Karpas-422 (cell line): Measurements from ENCODE around the gene RHOBTB3. TPM values are rescaled to one million over a fixed set of nuclear protein-coding genes. Genes with fewer than 3 reads are reported as not detected.

Experiments
- DNase-seq: peaks from one replicate; pipeline ENCODE4 v3.0.0-alpha.2; 2015
- H2AFZ ChIP-seq: fragments of 200-600 bp; sonication (generic); 2 replicates; pipeline ENCODE4 v1.6.1; 2014; ENCODE audit warnings: antibody characterized with exemption, low read length, mixed read lengths
- H3K27ac ChIP-seq: fragments of 200-600 bp; sonication (generic); 2 replicates; pipeline ENCODE4 v1.5.1; 2014; ENCODE audit warnings: mild to moderate bottlenecking, low read length, moderate library complexity
- H3K27me3 ChIP-seq: fragments of 200-600 bp; sonication (generic); 2 replicates; pipeline ENCODE4 v1.6.1; 2014; ENCODE audit warnings: low read length, mixed read lengths
- H3K36me3 ChIP-seq: fragments of 200-600 bp; sonication (generic); 2 replicates; pipeline ENCODE4 v1.6.1; 2014; ENCODE audit warnings: low read length, mixed read lengths; ENCODE audit not compliant: insufficient read depth
- H3K4me1 ChIP-seq: fragments of 200-600 bp; sonication (generic); 2 replicates; pipeline ENCODE4 v1.6.1; 2014; ENCODE audit warnings: mild to moderate bottlenecking, low read length, mixed read lengths
- H3K4me2 ChIP-seq: fragments of 200-600 bp; sonication (generic); 2 replicates; pipeline ENCODE4 v1.6.1; 2014; ENCODE audit warnings: low read length, low read depth, mild to moderate bottlenecking; ENCODE audit not compliant: poor library complexity, severe bottlenecking
- H3K4me3 ChIP-seq: fragments of 200-600 bp; sonication (generic); 2 replicates; pipeline ENCODE4 v1.5.1; 2014; ENCODE audit warnings: mild to moderate bottlenecking, antibody characterized with exemption, low read length, mixed read lengths
- H3K79me2 ChIP-seq: fragments of 200-600 bp; sonication (generic); 2 replicates; pipeline ENCODE4 v1.6.1; 2014; ENCODE audit warnings: mild to moderate bottlenecking, low read length, mixed read lengths
- H3K9ac ChIP-seq: fragments of 200-600 bp; sonication (generic); 2 replicates; pipeline ENCODE4 v1.6.0; 2014; ENCODE audit warnings: low read length
- H3K9me2 ChIP-seq: fragments of 200-600 bp; sonication (generic), shearing (Covaris generic); replicated peaks from 2 replicates; pipeline ENCODE4 v1.6.0; 2014; ENCODE audit warnings: mild to moderate bottlenecking, low read length, moderate library complexity; ENCODE audit not compliant: insufficient read depth
- H3K9me3 ChIP-seq: fragments of 300-700, 200-600 bp; sonication (generic); 2 replicates; pipeline ENCODE4 v1.6.1; 2014; ENCODE audit warnings: low read length, mixed read lengths
- H4K20me1 ChIP-seq: fragments of 200-600 bp; sonication (generic); 2 replicates; pipeline ENCODE4 v1.6.1; 2014; ENCODE audit warnings: mild to moderate bottlenecking, antibody characterized with exemption, low read length, low read depth; ENCODE audit not compliant: insufficient read depth
- total RNA-seq: library from RNA; depleted of rRNA; stranded (reverse); fragments of >200 nt; shearing (Covaris generic); gene quantifications from 2 replicates; pipeline ENCODE4 v1.2.3, GENCODE V29; 2014; ENCODE audit warnings: low replicate concordance

Gene RHOBTB3
- total RNA-seq, 1 experiment from 2014 or later, result 1.5 TPM

GRCh38 chr5:95784514-95785302, 53.6 kb downstream of the RHOBTB3 start:
- Histone ChIP-seq H3K36me3 (no peaks in the 10 kb centered on the region), H2AFZ (no peak overlapping the region), H3K9me2 (no peaks in the 10 kb centered on the region), H3K4me2 (no peak overlapping the region), H3K4me3 (no peak overlapping the region), H3K9ac (no peak overlapping the region), H3K9me3 (no peaks in the 10 kb centered on the region), H3K27me3 (no peaks in the 10 kb centered on the region), H3K4me1 (peaks cover 6% of the 10 kb centered on the region; the same call in 1 of the 2 replicates), H3K79me2 (no peaks in the 10 kb centered on the region), H4K20me1 (no peaks in the 10 kb centered on the region), H3K27ac (no peak overlapping the region)
- DNase-seq, result no peak

DNA sequence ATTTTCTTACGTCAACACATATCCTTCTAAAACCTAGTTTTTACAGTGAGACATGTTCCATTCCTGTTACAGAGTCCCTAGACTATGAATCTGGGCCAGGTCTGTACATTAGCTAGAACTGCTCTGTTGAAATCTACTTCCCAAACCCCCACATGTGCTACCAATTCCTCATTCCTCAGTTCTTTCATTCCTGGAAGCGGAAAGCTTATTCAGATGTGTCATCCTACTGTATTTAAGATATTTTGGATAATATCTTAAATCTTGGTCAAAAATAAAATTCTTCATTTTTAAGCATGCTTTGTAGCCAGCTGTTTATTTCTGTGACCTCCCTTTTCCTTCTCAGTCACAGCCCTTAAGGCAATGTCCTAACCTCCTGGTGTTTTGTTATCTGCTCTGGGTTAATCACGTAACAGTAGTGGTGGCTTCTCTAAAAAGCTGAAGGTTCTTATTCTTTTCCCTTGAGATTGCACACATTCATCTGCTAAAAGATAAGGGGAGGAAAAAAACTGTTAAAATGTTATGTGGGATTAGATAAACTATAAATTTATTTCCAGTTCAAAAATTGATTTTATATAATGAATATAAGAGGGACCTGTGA, 55.8 kb downstream of the RHOBTB3 start:
- H3K79me2 ChIP-seq, result no peaks in the 10 kb centered on the region
- H3K9me2 ChIP-seq, result no peaks in the 10 kb centered on the region
- DNase-seq, result no peak
- no peaks in the 10 kb centered on the region for H3K36me3 ChIP-seq
- H3K4me3 ChIP-seq, result no peak overlapping the region
- no peaks in the 10 kb centered on the region for H3K9me3 ChIP-seq
- H2AFZ ChIP-seq, result no peak overlapping the region
- no peak overlapping the region for H3K27ac ChIP-seq
- no peaks in the 10 kb centered on the region for H4K20me1 ChIP-seq
- H3K9ac ChIP-seq, result no peak overlapping the region
- H3K4me2 ChIP-seq, result no peak overlapping the region
- no peaks in the 10 kb centered on the region for H3K27me3 ChIP-seq
- no peaks in the 10 kb centered on the region for H3K4me1 ChIP-seq

GRCh38 chr5:95788493-95788892, 57.4 kb downstream of the RHOBTB3 start:
- H3K79me2 ChIP-seq, result no peaks in the 10 kb centered on the region
- H3K27ac ChIP-seq, result no peak overlapping the region
- no peaks in the 10 kb centered on the region for H3K36me3 ChIP-seq
- H3K9ac ChIP-seq, result no peak overlapping the region
- H3K9me3 ChIP-seq, result no peaks in the 10 kb centered on the region
- H3K4me3 ChIP-seq, result no peak overlapping the region
- H3K9me2 ChIP-seq, result no peaks in the 10 kb centered on the region
- no peaks in the 10 kb centered on the region for H3K27me3 ChIP-seq
- H3K4me1 ChIP-seq, result no peaks in the 10 kb centered on the region
- no peak overlapping the region for H3K4me2 ChIP-seq
- no peak overlapping the region for H2AFZ ChIP-seq
- no peak for DNase-seq
- H4K20me1 ChIP-seq, result no peaks in the 10 kb centered on the region

DNA sequence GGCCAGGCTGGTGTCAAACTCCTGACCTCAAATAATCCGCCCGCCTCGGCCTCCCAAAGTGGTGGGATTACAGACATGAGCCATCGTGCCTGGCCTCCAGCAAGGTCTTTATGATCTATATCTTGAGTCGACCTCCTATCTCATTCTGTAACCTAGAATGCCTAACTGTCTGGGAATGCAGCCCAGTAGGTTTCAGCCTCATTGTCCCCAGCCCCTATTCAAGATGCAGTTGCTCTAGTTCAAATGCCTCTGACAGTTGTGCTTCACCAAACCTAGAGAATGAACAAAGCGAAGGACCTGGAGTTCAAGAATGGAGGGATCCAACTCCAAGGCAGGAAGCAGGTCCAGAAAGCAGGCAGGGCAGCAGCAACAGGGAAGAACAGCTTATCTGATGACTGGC, 60.6 kb downstream of the RHOBTB3 start:
- no peak overlapping the region for H3K9ac ChIP-seq
- H3K9me3 ChIP-seq, result no peaks in the 10 kb centered on the region
- no peaks in the 10 kb centered on the region for H4K20me1 ChIP-seq
- no peak overlapping the region for H3K4me2 ChIP-seq
- no peaks in the 10 kb centered on the region for H3K9me2 ChIP-seq
- H2AFZ ChIP-seq, result no peak overlapping the region
- H3K27ac ChIP-seq, result no peak overlapping the region
- no peaks in the 10 kb centered on the region for H3K79me2 ChIP-seq
- no peaks in the 10 kb centered on the region for H3K4me1 ChIP-seq
- DNase-seq, result no peak
- no peaks in the 10 kb centered on the region for H3K27me3 ChIP-seq
- no peaks in the 10 kb centered on the region for H3K36me3 ChIP-seq
- H3K4me3 ChIP-seq, result no peak overlapping the region

DNA sequence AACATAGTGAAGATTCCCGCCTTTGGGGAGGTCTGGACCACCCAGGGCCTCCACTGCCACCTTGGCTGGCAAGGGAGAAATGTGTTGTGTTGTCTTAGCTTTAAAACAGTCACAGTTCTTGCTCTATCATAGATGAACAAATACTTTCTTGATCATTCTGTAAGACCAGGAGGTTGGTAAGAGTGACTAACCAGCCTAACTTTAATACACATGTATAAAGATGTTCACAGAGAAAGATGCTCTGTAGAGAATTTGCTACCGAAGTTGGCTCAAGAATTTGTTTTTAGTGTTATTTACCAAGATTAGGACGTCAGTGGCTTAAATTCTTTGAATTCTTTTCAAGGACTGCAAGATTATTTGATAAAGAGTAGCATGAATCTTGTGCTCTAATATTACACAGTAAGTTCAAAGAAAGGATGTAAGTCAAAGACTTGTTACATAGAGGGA, 63.0 kb downstream of the RHOBTB3 start:
- DNase-seq, result no peak
- Histone ChIP-seq H3K9me2 (no peaks in the 10 kb centered on the region), H2AFZ (no peak overlapping the region), H3K4me1 (no peaks in the 10 kb centered on the region), H3K4me3 (no peak overlapping the region), H3K4me2 (no peak overlapping the region), H3K36me3 (no peaks in the 10 kb centered on the region), H3K9me3 (no peaks in the 10 kb centered on the region), H3K27ac (no peak overlapping the region), H4K20me1 (no peaks in the 10 kb centered on the region), H3K27me3 (no peaks in the 10 kb centered on the region), H3K9ac (no peak overlapping the region), H3K79me2 (no peaks in the 10 kb centered on the region)

DNA sequence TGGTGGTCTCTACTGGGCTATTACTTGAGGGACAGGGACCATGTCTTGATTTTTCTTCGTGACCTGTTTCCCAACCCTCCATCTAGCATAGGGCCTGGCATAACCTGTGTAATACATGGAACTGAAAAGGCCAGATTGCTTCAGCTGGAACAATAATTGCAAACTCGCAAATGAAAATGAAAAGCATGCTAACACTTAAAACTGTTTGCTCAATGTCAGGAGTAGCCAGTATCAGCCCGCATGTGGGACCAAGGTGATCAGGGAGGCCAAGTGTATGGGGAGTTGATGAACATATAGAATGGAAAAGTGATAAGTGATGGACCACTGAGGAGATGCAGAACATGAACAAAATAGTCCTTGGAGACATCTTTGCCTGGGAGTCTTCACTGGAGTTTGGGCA, 66.2 kb downstream of the RHOBTB3 start:
- Histone ChIP-seq H3K79me2 (no peaks in the 10 kb centered on the region), H3K27ac (no peak overlapping the region), H3K9me2 (no peaks in the 10 kb centered on the region), H3K9me3 (no peaks in the 10 kb centered on the region), H3K9ac (no peak overlapping the region), H3K4me3 (no peak overlapping the region), H4K20me1 (no peaks in the 10 kb centered on the region), H3K4me2 (no peak overlapping the region), H3K36me3 (no peaks in the 10 kb centered on the region), H2AFZ (no peak overlapping the region), H3K27me3 (no peaks in the 10 kb centered on the region), H3K4me1 (peaks cover 3% of the 10 kb centered on the region; the same call in 1 of the 2 replicates)
- no peak for DNase-seq

- Histone ChIP-seq H3K9me3 (no peaks in the 10 kb centered on the region), H3K4me1 (peaks cover 3% of the 10 kb centered on the region; the same call in 1 of the 2 replicates), H3K9ac (no peak overlapping the region), H3K27me3 (no peaks in the 10 kb centered on the region), H3K36me3 (no peaks in the 10 kb centered on the region), H2AFZ (no peak overlapping the region), H3K79me2 (no peaks in the 10 kb centered on the region), H3K4me3 (no peak overlapping the region), H4K20me1 (no peaks in the 10 kb centered on the region), H3K4me2 (no peak overlapping the region), H3K27ac (no peak overlapping the region), H3K9me2 (no peaks in the 10 kb centered on the region)
- DNase-seq, result no peak
Measured at GRCh38 chr5:95798048-95798447, 66.9 kb downstream of the RHOBTB3 start.

- no peaks in the 10 kb centered on the region for H3K9me2 ChIP-seq
- H3K4me2 ChIP-seq, result no peak overlapping the region
- no peak overlapping the region for H2AFZ ChIP-seq
- DNase-seq, result no peak
- H3K9ac ChIP-seq, result no peak overlapping the region
- no peaks in the 10 kb centered on the region for H3K27me3 ChIP-seq
- no peaks in the 10 kb centered on the region for H4K20me1 ChIP-seq
- H3K36me3 ChIP-seq, result no peaks in the 10 kb centered on the region
- H3K4me3 ChIP-seq, result no peak overlapping the region
- peaks cover 3% of the 10 kb centered on the region; the same call in 1 of the 2 replicates for H3K4me1 ChIP-seq
- H3K9me3 ChIP-seq, result no peaks in the 10 kb centered on the region
- no peaks in the 10 kb centered on the region for H3K79me2 ChIP-seq
- H3K27ac ChIP-seq, result no peak overlapping the region
Measured at GRCh38 chr5:95798545-95798944, 67.4 kb downstream of the RHOBTB3 start.
